ENCODE results near the gene SULT4A1.

DNA sequence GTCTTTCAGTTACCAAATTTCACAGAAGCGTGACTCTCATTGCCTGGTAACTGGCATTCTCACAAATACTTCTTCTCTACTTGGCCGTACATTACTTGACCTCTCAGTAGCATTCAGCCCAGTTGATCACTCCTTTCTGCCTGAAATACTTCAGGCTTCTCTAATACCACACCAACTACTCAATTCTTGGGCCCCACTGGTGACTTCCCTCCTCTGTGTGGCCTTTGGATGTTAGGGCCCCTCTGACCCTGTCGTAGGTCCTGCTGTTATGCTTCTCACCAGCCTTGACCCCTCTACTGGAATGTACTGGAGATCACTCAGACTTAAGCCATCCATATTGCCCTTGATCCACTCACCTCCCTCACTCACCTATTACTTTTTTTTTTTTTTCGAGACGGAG lies 48.0 kb downstream of the SULT4A1 start:
- TF ChIP-seq, protein P1, sequence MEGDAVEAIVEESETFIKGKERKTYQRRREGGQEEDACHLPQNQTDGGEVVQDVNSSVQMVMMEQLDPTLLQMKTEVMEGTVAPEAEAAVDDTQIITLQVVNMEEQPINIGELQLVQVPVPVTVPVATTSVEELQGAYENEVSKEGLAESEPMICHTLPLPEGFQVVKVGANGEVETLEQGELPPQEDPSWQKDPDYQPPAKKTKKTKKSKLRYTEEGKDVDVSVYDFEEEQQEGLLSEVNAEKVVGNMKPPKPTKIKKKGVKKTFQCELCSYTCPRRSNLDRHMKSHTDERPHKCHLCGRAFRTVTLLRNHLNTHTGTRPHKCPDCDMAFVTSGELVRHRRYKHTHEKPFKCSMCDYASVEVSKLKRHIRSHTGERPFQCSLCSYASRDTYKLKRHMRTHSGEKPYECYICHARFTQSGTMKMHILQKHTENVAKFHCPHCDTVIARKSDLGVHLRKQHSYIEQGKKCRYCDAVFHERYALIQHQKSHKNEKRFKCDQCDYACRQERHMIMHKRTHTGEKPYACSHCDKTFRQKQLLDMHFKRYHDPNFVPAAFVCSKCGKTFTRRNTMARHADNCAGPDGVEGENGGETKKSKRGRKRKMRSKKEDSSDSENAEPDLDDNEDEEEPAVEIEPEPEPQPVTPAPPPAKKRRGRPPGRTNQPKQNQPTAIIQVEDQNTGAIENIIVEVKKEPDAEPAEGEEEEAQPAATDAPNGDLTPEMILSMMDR (IDR thresholded peaks at IDR 0.05; ENCODE audit: low read length), result no peak
- no peak for TF ChIP-seq EZH2 (optimal IDR thresholded peaks at IDR 0.05; ENCODE audit: low read depth, low read length)
